BLaER1 (cell line): ENCODE results near the gene CPM.
A peak's percentile ranks its signal among the peaks of the same experiment; 100 is the strongest.

Experiments used
- H3K27ac ChIP-seq: shearing (Covaris generic); formaldehyde crosslinking; 2 replicates; pipeline ENCODE4 v1.8.1; 2022
- H3K27me3 ChIP-seq: shearing (Covaris generic); formaldehyde crosslinking; 2 replicates; pipeline ENCODE4 v1.8.1; 2022
- H3K36me3 ChIP-seq: shearing (Covaris generic); formaldehyde crosslinking; 2 replicates; pipeline ENCODE4 v1.8.1; 2022
- H3K4me1 ChIP-seq: shearing (Covaris generic); formaldehyde crosslinking; 2 replicates; pipeline ENCODE4 v1.8.1; 2022
- H3K4me2 ChIP-seq: shearing (Covaris generic); formaldehyde crosslinking; 2 replicates; pipeline ENCODE4 v1.8.1; 2022
- H3K4me3 ChIP-seq: shearing (Covaris generic); formaldehyde crosslinking; 2 replicates; pipeline ENCODE4 v1.8.1; 2022
- H3K9ac ChIP-seq: shearing (Covaris generic); formaldehyde crosslinking; 2 replicates; pipeline ENCODE4 v1.8.1; 2022
- H3K9me3 ChIP-seq: shearing (Covaris generic); formaldehyde crosslinking; 2 replicates; pipeline ENCODE4 v1.8.1; 2022
- H4K20me1 ChIP-seq: shearing (Covaris generic); formaldehyde crosslinking; 2 replicates; pipeline ENCODE4 v1.8.1; 2022
- Cebpa-rat ChIP-seq: shearing (Covaris generic); IDR thresholded peaks from 2 replicates; pipeline ENCODE4 v1.8.1; 2022

The CPM gene

DNA sequence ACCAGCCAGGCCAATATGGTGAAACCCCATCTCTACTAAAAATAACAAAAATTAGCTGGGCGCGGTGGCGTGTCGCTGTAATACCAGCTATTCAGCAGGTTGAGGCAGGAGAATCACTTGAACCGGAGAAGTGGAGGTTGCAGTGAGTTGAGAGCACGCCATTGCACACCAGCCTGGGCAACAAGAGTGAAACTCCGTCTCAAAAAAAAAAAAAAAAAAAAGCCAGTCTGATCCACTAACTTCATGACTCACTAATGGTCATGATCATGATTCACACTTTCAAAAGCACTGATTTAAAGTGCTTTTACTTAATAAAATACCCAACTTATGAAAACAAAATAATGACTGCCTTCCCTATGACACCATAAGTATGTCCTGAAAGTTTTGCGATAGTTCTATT, 38.4 kb upstream of the CPM start:
- H3K36me3 ChIP-seq, result no peaks in the 10 kb centered on the region

GRCh38 chr12:68970951-68971350, 38.0 kb upstream of the CPM start:
- H3K36me3 ChIP-seq, result no peaks in the 10 kb centered on the region
- H4K20me1 ChIP-seq, result no peaks in the 10 kb centered on the region
- no peak overlapping the region for H3K9ac ChIP-seq
- H3K4me3 ChIP-seq, result no peak overlapping the region
- no peak for TF ChIP-seq Cebpa-rat
- H3K9me3 ChIP-seq, result no peaks in the 10 kb centered on the region
- peaks cover 4% of the 10 kb centered on the region for H3K4me1 ChIP-seq
- H3K4me2 ChIP-seq, result no peak overlapping the region
- H3K27ac ChIP-seq, result no peak overlapping the region
- H3K27me3 ChIP-seq, result no peaks in the 10 kb centered on the region

More for the DNA sequence above, 38.4 kb upstream of the CPM start:
- Histone ChIP-seq H3K27me3 (no peaks in the 10 kb centered on the region), H4K20me1 (no peaks in the 10 kb centered on the region), H3K4me1 (peaks cover 9% of the 10 kb centered on the region), H3K9me3 (no peaks in the 10 kb centered on the region), H3K4me2 (no peak overlapping the region), H3K27ac (no peak overlapping the region), H3K4me3 (no peak overlapping the region), H3K9ac (no peak overlapping the region)
- TF ChIP-seq Cebpa-rat, result no peak

DNA sequence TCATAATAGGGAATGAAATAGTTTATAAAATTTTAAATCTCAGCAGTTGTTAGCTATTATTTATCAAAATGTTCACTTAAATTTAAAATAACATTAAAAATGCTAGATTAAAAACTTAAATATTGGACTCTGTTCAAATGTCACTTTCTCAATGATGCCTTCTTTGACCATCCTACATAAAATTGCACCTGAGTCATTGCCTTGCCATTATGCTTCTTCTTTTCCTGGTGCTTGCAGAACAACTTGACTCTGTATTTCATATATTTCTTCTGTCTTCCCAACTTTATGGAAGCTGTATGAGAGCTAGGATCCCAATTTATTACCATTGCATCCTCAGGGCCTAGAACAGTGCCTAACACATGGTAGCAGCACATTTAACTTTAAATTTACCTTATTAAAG, 37.3 kb upstream of the CPM start:
- H3K4me1 ChIP-seq, result no peaks in the 10 kb centered on the region
- H3K27me3 ChIP-seq, result no peaks in the 10 kb centered on the region
- no peak overlapping the region for H3K9ac ChIP-seq
- H4K20me1 ChIP-seq, result no peaks in the 10 kb centered on the region
- H3K27ac ChIP-seq, result no peak overlapping the region
- no peak for TF ChIP-seq Cebpa-rat
- H3K4me2 ChIP-seq, result no peak overlapping the region
- H3K4me3 ChIP-seq, result no peak overlapping the region
- H3K9me3 ChIP-seq, result no peaks in the 10 kb centered on the region
- no peaks in the 10 kb centered on the region for H3K36me3 ChIP-seq

DNA sequence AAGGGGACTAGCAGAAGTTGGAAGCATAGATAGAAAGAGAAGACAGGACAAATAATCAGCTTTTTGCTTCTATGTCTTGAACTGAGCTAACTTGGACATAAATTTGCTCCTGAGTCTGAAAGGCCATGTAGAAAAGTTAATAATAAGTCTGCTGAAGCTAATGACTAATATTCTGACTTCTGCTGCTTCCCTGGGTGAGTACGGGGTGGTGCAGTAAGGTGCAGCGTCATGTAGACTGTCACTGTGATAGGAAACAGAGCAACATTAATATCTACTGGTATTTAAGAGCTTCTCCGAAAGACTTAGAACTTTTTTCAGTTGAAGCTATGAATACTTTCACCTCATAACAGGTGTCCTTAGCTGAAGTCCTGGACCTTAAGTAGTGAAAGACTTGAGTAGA, 34.1 kb upstream of the CPM start:
- Histone ChIP-seq H3K27ac (no peak overlapping the region), H3K27me3 (no peaks in the 10 kb centered on the region), H3K9me3 (0 out of 2 replicates have a peak, but pooled peaks cover 3% of the 10 kb centered on the region), H3K4me1 (no peaks in the 10 kb centered on the region), H3K4me2 (no peak overlapping the region), H3K36me3 (no peaks in the 10 kb centered on the region), H4K20me1 (no peaks in the 10 kb centered on the region), H3K4me3 (no peak overlapping the region), H3K9ac (no peak overlapping the region)
- no peak for TF ChIP-seq Cebpa-rat

- no peak overlapping the region for H3K9ac ChIP-seq
- no peak overlapping the region for H3K27ac ChIP-seq
- TF ChIP-seq Cebpa-rat, result no peak
- H3K36me3 ChIP-seq, result no peaks in the 10 kb centered on the region
- H3K4me1 ChIP-seq, result peaks cover 8% of the 10 kb centered on the region
- no peaks in the 10 kb centered on the region for H3K27me3 ChIP-seq
- 0 out of 2 replicates have a peak, but pooled peaks cover 6% of the 10 kb centered on the region for H3K9me3 ChIP-seq
- H4K20me1 ChIP-seq, result no peaks in the 10 kb centered on the region
- H3K4me2 ChIP-seq, result no peak overlapping the region
- H3K4me3 ChIP-seq, result no peak overlapping the region
Measured at GRCh38 chr12:68963856-68964745, 31.1 kb upstream of the CPM start.

- TF ChIP-seq Cebpa-rat, result no peak
- Histone ChIP-seq H3K27me3 (no peaks in the 10 kb centered on the region), H3K9me3 (0 out of 2 replicates have a peak, but pooled peaks cover 6% of the 10 kb centered on the region), H3K4me3 (no peak overlapping the region), H3K4me2 (no peak overlapping the region), H3K4me1 (peaks cover 18% of the 10 kb centered on the region), H3K36me3 (no peaks in the 10 kb centered on the region), H3K9ac (no peak overlapping the region), H3K27ac (no peak overlapping the region), H4K20me1 (no peaks in the 10 kb centered on the region)
Measured at GRCh38 chr12:68962877-68963855, 30.2 kb upstream of the CPM start.

DNA sequence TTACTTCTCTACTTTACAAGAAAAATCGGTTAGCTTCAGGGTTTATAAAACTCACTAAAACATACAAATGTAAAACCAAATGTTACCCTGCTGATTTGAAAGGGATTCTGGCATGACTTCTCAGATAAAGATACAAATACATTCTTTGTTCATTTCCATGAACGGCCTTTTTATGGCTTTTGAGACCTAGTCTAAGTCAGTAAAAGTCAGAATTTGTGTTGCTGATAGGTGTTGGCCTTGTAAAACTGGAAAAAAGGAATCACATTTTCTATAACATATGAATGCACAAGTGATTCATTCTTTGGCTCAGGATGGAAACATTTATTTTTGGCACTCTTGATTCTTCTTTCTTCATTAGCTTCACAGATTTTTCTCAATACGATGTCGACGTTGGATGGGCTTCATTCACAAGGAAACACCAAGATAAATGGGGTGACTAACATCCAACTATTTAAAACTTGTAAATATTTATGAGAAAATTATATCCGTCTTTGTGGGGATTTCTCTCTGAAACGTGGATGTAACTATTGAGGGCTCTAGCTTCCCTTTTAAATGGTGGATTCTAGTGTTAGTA, 27.0 kb upstream of the CPM start:
- no peaks in the 10 kb centered on the region for H4K20me1 ChIP-seq
- H3K9me3 ChIP-seq, result peaks cover 30% of the 10 kb centered on the region
- H3K4me1 ChIP-seq, result peaks cover 19% of the 10 kb centered on the region
- H3K4me2 ChIP-seq, result no peak overlapping the region
- TF ChIP-seq Cebpa-rat, result no peak
- no peak overlapping the region for H3K9ac ChIP-seq
- no peak overlapping the region for H3K4me3 ChIP-seq
- no peaks in the 10 kb centered on the region for H3K36me3 ChIP-seq
- H3K27me3 ChIP-seq, result no peaks in the 10 kb centered on the region
- no peak overlapping the region for H3K27ac ChIP-seq

DNA sequence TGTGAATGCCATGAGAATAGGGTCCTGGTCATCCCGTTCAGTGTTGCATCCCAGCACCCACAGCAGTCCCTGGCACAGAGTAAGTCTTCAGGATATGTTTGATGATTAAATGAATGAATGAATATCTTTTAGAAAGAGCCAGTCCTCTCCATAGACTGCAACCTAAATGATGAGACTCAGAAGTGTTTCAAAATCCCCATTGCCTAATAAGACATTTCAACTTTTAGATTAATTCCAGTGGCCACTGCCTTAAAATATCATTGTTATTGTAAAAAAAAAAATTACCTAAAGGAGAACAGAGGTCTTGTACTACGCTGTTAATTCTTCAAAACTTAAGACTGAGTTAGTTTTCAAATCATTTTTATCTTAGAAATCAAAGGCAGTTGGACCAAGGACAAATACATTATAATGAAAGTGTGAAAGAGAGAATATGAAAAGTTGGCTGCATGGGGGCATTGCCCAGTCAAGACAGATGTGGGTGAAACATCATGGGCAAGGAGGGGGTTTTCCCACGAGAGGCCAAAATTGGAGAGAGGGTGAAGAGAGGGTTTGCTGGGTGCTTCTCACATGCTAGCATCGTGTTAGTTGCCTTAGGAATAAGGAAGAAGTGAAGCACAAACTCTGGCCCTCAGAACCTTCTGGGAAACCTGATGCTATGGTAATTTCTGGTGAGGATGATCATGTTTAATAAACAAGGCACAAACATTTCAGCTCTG, 26.3 kb upstream of the CPM start:
- 0 out of 2 replicates have a peak overlapping the region, but pooled peaks have one; percentile 64 for H3K27ac ChIP-seq
- H3K9ac ChIP-seq, result no peak overlapping the region
- no peaks in the 10 kb centered on the region for H3K36me3 ChIP-seq
- no peaks in the 10 kb centered on the region for H4K20me1 ChIP-seq
- H3K4me3 ChIP-seq, result no peak overlapping the region
- peaks cover 33% of the 10 kb centered on the region for H3K9me3 ChIP-seq
- TF ChIP-seq Cebpa-rat, result no peak
- no peaks in the 10 kb centered on the region for H3K27me3 ChIP-seq
- peaks cover 19% of the 10 kb centered on the region for H3K4me1 ChIP-seq
- H3K4me2 ChIP-seq, result peak overlapping the region; percentile 73

DNA sequence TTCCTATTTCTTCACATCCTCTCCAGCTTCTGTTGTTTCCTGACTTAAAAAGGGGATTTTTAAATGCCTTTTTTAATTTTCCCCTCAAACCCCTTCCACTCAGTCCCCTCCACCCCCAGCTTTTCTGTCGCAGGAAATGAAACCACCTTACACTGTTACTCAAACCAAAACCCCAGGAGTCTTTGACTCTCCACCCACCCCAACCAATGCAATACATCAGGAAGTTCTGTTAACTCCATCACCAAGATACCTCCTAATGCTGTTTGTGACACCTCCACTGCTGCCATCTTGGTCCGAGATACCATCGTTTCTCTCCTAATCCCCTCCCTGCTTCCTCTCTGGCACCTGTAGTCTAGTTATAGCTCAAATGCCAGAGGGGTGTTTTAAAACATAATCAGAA, 25.4 kb upstream of the CPM start:
- Histone ChIP-seq H3K4me2 (peak overlapping the region; percentile 73), H3K27me3 (no peaks in the 10 kb centered on the region), H3K4me1 (peaks cover 19% of the 10 kb centered on the region), H3K27ac (peak overlapping the region; percentile 64), H3K9me3 (peaks cover 33% of the 10 kb centered on the region), H3K4me3 (no peak overlapping the region; the same call in 1 of the 2 replicates), H3K9ac (no peak overlapping the region), H3K36me3 (no peaks in the 10 kb centered on the region), H4K20me1 (no peaks in the 10 kb centered on the region)
- no peak for TF ChIP-seq Cebpa-rat
